Cardiac septum (tissue), 1 donor: ENCODE measurements around the gene ANAPC15. TPM values are rescaled to one million over a fixed set of nuclear protein-coding genes. Genes with fewer than 3 reads are reported as not detected.

Experiments used
- DNase-seq: peaks from one replicate; pipeline ENCODE4 v3.0.0-alpha.2; 2020; ENCODE audit warnings: low spot score
- intact Hi-C: fragments of 100-400 bp; cut with DNase I; formaldehyde crosslinking; loops from one replicate; pipeline ENCODE4 v1.14.0; 2022
- total RNA-seq: library from RNA; stranded (reverse); fragmentation: NEBNext Ultra II Directional; extraction: Animal tissue kit (Norgen Biotek cat#: 25700); gene quantifications from one replicate; pipeline ENCODE4 v1.2.1, GENCODE V29; 2021
- donor health status: DM: no; HTN: no; CAD: no.

The ANAPC15 gene
- total RNA-seq, 1 donor from 2014 or later, result 46.4 TPM

GRCh38 chr11:72132646-72133045, 20.2 kb upstream of the ANAPC15 start:
- intact Hi-C loops, result no loop called here
- DNase-seq, result no peak

GRCh38 chr11:72129381-72129780, 16.9 kb upstream of the ANAPC15 start:
- intact Hi-C loops, result no loop called here

GRCh38 chr11:72127923-72128322, 15.4 kb upstream of the ANAPC15 start:
- intact Hi-C loops, result no loop called here
- DNase-seq, result no peak

More at GRCh38 chr11:72129381-72129780, 16.9 kb upstream of the ANAPC15 start:
- DNase-seq, result no peak

GRCh38 chr11:72125956-72126355, 13.5 kb upstream of the ANAPC15 start:
- intact Hi-C loops, result no loop called here

GRCh38 chr11:72124046-72124445, 11.6 kb upstream of the ANAPC15 start:
- DNase-seq, result no peak
- intact Hi-C loops, result no loop called here

More at GRCh38 chr11:72125956-72126355, 13.5 kb upstream of the ANAPC15 start:
- DNase-seq, result no peak

GRCh38 chr11:72123117-72123653, 10.7 kb upstream of the ANAPC15 start:
- intact Hi-C loops, result no loop called here

GRCh38 chr11:72122607-72123006, 10.1 kb upstream of the ANAPC15 start:
- intact Hi-C loops, result no loop called here

More at GRCh38 chr11:72123117-72123653, 10.7 kb upstream of the ANAPC15 start:
- no peak for DNase-seq

GRCh38 chr11:72120930-72121329, 8.4 kb upstream of the ANAPC15 start:
- DNase-seq, result no peak
- intact Hi-C loops, result no loop called here

More at GRCh38 chr11:72122607-72123006, 10.1 kb upstream of the ANAPC15 start:
- DNase-seq, result no peak

- intact Hi-C loops, result loop anchor here (10.0 kb wide), 1 partner anchor 316 kb away; the partner anchor contains the start of gene CLPB
Measured at GRCh38 chr11:72119198-72119597, 6.7 kb upstream of the ANAPC15 start.

GRCh38 chr11:72116019-72116755, 3.7 kb upstream of the ANAPC15 start:
- no peak for DNase-seq
- intact Hi-C loops, result loop anchor here (10.0 kb wide), 1 partner anchor 319 kb away; the partner anchor contains the start of gene CLPB

More at GRCh38 chr11:72119198-72119597, 6.7 kb upstream of the ANAPC15 start:
- no peak for DNase-seq

GRCh38 chr11:72114570-72114969, 2.1 kb upstream of the ANAPC15 start:
- intact Hi-C loops, result loop anchor here (10.0 kb wide), 1 partner anchor 320 kb away; the partner anchor contains the start of gene CLPB

GRCh38 chr11:72112978-72113808, 698 bp upstream of the ANAPC15 start:
- no peak for DNase-seq
- intact Hi-C loops, result loop anchor here (1.0 to 10.0 kb wide), 6 partner anchors 10 to 322 kb away; partner anchors contain the start of genes CLPB, LAMTOR1, LRRC51 and NUMA1

More at GRCh38 chr11:72114570-72114969, 2.1 kb upstream of the ANAPC15 start:
- DNase-seq, result no peak

GRCh38 chr11:72111300-72112142, 974 bp downstream of the ANAPC15 start:
- DNase-seq, result no peak
- intact Hi-C loops, result loop anchor here (1.0 to 10.0 kb wide), 6 partner anchors 8 to 323 kb away; partner anchors contain the start of genes CLPB, LAMTOR1, LRRC51 and NUMA1

- intact Hi-C loops, result no loop called here
- no peak for DNase-seq
Measured at GRCh38 chr11:72105888-72106287, 6.6 kb downstream of the ANAPC15 start, which contains the start of gene TOMT. Gene TOMT (plus strand): TSS chr11:72105924. CDS start chr11:72105952, 28 bp downstream.

- DNase-seq, result no peak
- intact Hi-C loops, result loop anchor here (1.0 to 2.0 kb wide), 2 partner anchors 9 to 63 kb away; partner anchors contain the start of gene ANAPC15
Measured at GRCh38 chr11:72103754-72104167, 8.7 kb downstream of the ANAPC15 start.

- intact Hi-C loops, result loop anchor here (1.0 to 2.0 kb wide), 2 partner anchors 9 to 62 kb away; partner anchors contain the start of gene ANAPC15
- DNase-seq, result peak; percentile 99
Measured at GRCh38 chr11:72102946-72103753, 9.3 kb downstream of the ANAPC15 start, which contains the start of gene LAMTOR1. Gene LAMTOR1 (minus strand): TSS chr11:72103297. CDS start chr11:72103224, 73 bp downstream.

GRCh38 chr11:72102631-72102945, 9.9 kb downstream of the ANAPC15 start:
- intact Hi-C loops, result loop anchor here (2.0 kb wide), 1 partner anchor 62 kb away; no protein-coding TSS in a partner anchor
- no peak for DNase-seq

GRCh38 chr11:72102162-72102561, 10.3 kb downstream of the ANAPC15 start:
- no peak for DNase-seq
- intact Hi-C loops, result loop anchor here (2.0 kb wide), 1 partner anchor 61 kb away; no protein-coding TSS in a partner anchor
